ENCODE measurements around the gene ZNF747. TPM values are rescaled to one million over a fixed set of nuclear protein-coding genes. Genes with fewer than 3 reads are reported as not detected.

The ZNF747 gene
- total RNA-seq, 5 donors from 2014 or later (not counting 1 experiment from before 2014, with no cell fraction given), result 6.8 to 17.4 (median 14.2) TPM

GRCh38 chr16:30566531-30566930, 31.9 kb upstream of the ZNF747 start:
- H3K4me1 Mint-ChIP-seq, result peaks cover 36 to 43% (median 42%) of the 10 kb centered on the region in 3 donors
- H3K27ac Mint-ChIP-seq, result peak overlapping the region; percentile 93 to 99
- no peak overlapping the region for H3K27ac ChIP-seq (ENCODE audit: low read length)

GRCh38 chr16:30565984-30566383, 31.3 kb upstream of the ZNF747 start:
- WGBS (ENCODE audit: insufficient coverage), result 88% methylated on average over 8 of the region's 8 CpGs
- peak overlapping the region; percentile 93 to 99 for H3K27ac Mint-ChIP-seq
- POLR2A ChIA-PET, result interaction anchor here in 1 of 2 donors (0.7 kb wide), 1 partner anchor 136 kb away, joined by 3 read pairs; the partner anchor contains the start of gene DCTPP1

More at GRCh38 chr16:30566531-30566930, 31.9 kb upstream of the ZNF747 start:
- ATAC-seq (replicated peaks in 1 of 4) (no peak), DNase-seq (no peak)
- POLR2A ChIA-PET, result interaction anchor here (0.7 to 1.2 kb wide), 3 partner anchors 8 to 137 kb away, joined by 3 to 5 read pairs (median 3); partner anchors contain the start of genes DCTPP1 (in 1 of the 2) and ZNF764 (in 1 of the 2)
- no peaks in the 10 kb centered on the region for H3K36me3 ChIP-seq (ENCODE audit: control insufficient read depth in 2 of 2, extremely low read depth in 1 of 2, insufficient read depth in 1 of 2, low read length in 1 of 2)
- no peaks in the 10 kb centered on the region for H3K36me3 Mint-ChIP-seq
- WGBS (ENCODE audit: insufficient coverage), result no CpG with 5 or more reads among the region's 4 CpGs
- no peaks in the 10 kb centered on the region for H3K9me3 ChIP-seq
- H3K27me3 ChIP-seq (replicated peaks in 1 of 2; ENCODE audit: control insufficient read depth in 2 of 2, extremely low read depth in 1 of 2, insufficient read depth in 2 of 2, low read length in 1 of 2), result peaks cover 0 to under 1% of the 10 kb centered on the region in 2 experiments
- H3K27me3 Mint-ChIP-seq, result no peaks in the 10 kb centered on the region
- H3K9me3 Mint-ChIP-seq, result no peaks in the 10 kb centered on the region
- no peak overlapping the region for H3K4me3 Mint-ChIP-seq
- no peak overlapping the region for H3K4me3 ChIP-seq (ENCODE audit: control insufficient read depth in 1 of 2, extremely low read depth in 1 of 2, low read length in 1 of 2)
- peaks cover 22 to 47% of the 10 kb centered on the region in 2 experiments for H3K4me1 ChIP-seq (ENCODE audit: control insufficient read depth in 1 of 2, extremely low read depth in 1 of 2, insufficient read depth in 2 of 2, low read length in 2 of 2)
- CTCF ChIA-PET, result no interaction called here

GRCh38 chr16:30565526-30565925, 30.9 kb upstream of the ZNF747 start:
- H3K4me1 ChIP-seq (ENCODE audit: control insufficient read depth in 1 of 2, extremely low read depth in 1 of 2, insufficient read depth in 2 of 2, low read length in 2 of 2), result peaks cover 16 to 47% of the 10 kb centered on the region in 2 experiments
- Mint-ChIP-seq H3K4me1 (peaks cover 42 to 45% (median 44%) of the 10 kb centered on the region in 3 donors), H3K27ac (peak overlapping the region in 1 of 2 donors; percentile 52), H3K9me3 (no peaks in the 10 kb centered on the region), H3K27me3 (no peaks in the 10 kb centered on the region), H3K4me3 (no peak overlapping the region), H3K36me3 (no peaks in the 10 kb centered on the region)
- 44% methylated on average over 2 of the region's 7 CpGs for WGBS (ENCODE audit: insufficient coverage)
- no peak overlapping the region for H3K4me3 ChIP-seq (ENCODE audit: control insufficient read depth in 1 of 2, extremely low read depth in 1 of 2, low read length in 1 of 2)
- H3K27ac ChIP-seq (ENCODE audit: low read length), result no peak overlapping the region
- H3K36me3 ChIP-seq (ENCODE audit: control insufficient read depth in 2 of 2, extremely low read depth in 1 of 2, insufficient read depth in 1 of 2, low read length in 1 of 2), result no peaks in the 10 kb centered on the region
- peaks cover 0 to 6% of the 10 kb centered on the region in 2 experiments for H3K27me3 ChIP-seq (replicated peaks in 1 of 2; ENCODE audit: control insufficient read depth in 2 of 2, extremely low read depth in 1 of 2, insufficient read depth in 2 of 2, low read length in 1 of 2)
- ChIA-PET POLR2A (no interaction called here), CTCF (no interaction called here)
- ATAC-seq (replicated peaks in 1 of 4) (no peak), DNase-seq (no peak)
- H3K9me3 ChIP-seq, result no peaks in the 10 kb centered on the region

More at GRCh38 chr16:30565984-30566383, 31.3 kb upstream of the ZNF747 start:
- Mint-ChIP-seq H3K9me3 (no peaks in the 10 kb centered on the region), H3K4me1 (peaks cover 42 to 46% (median 45%) of the 10 kb centered on the region in 3 donors), H3K4me3 (no peak overlapping the region), H3K36me3 (no peaks in the 10 kb centered on the region), H3K27me3 (no peaks in the 10 kb centered on the region)
- no peak overlapping the region for H3K27ac ChIP-seq (ENCODE audit: low read length)
- DNase-seq, result no peak
- H3K4me1 ChIP-seq (ENCODE audit: control insufficient read depth in 1 of 2, extremely low read depth in 1 of 2, insufficient read depth in 2 of 2, low read length in 2 of 2), result peaks cover 20 to 49% of the 10 kb centered on the region in 2 experiments
- no peaks in the 10 kb centered on the region for H3K9me3 ChIP-seq
- ATAC-seq (replicated peaks in 1 of 4), result no peak
- H3K27me3 ChIP-seq (replicated peaks in 1 of 2; ENCODE audit: control insufficient read depth in 2 of 2, extremely low read depth in 1 of 2, insufficient read depth in 2 of 2, low read length in 1 of 2), result peaks cover 0 to 6% of the 10 kb centered on the region in 2 experiments
- H3K36me3 ChIP-seq (ENCODE audit: control insufficient read depth in 2 of 2, extremely low read depth in 1 of 2, insufficient read depth in 1 of 2, low read length in 1 of 2), result no peaks in the 10 kb centered on the region
- CTCF ChIA-PET, result no interaction called here
- no peak overlapping the region for H3K4me3 ChIP-seq (ENCODE audit: control insufficient read depth in 1 of 2, extremely low read depth in 1 of 2, low read length in 1 of 2)

GRCh38 chr16:30562021-30562420, 27.4 kb upstream of the ZNF747 start:
- peaks cover 0 to 33% of the 10 kb centered on the region in 2 experiments for H3K4me1 ChIP-seq (ENCODE audit: control insufficient read depth in 1 of 2, extremely low read depth in 1 of 2, insufficient read depth in 2 of 2, low read length in 2 of 2)
- peak overlapping the region in 1 of 2 donors; percentile 53 for H3K4me3 ChIP-seq (ENCODE audit: control insufficient read depth in 1 of 2, extremely low read depth in 1 of 2, low read length in 1 of 2)
- Mint-ChIP-seq H3K27ac (peak overlapping the region; percentile 89 to 94), H3K4me1 (peaks cover 26 to 33% (median 29%) of the 10 kb centered on the region in 3 donors), H3K4me3 (peak overlapping the region; percentile 76 to 82 (median 78)), H3K27me3 (no peaks in the 10 kb centered on the region), H3K36me3 (no peaks in the 10 kb centered on the region), H3K9me3 (no peaks in the 10 kb centered on the region)
- H3K9me3 ChIP-seq, result no peaks in the 10 kb centered on the region
- ChIA-PET POLR2A (interaction anchor here (0.6 to 1.0 kb wide), 3 partner anchors 27 to 779 kb away, joined by 3 read pairs; no protein-coding TSS in a partner anchor), CTCF (interaction anchor here in 1 of 2 donors (0.6 to 0.8 kb wide), 2 partner anchors 27 to 152 kb away, joined by 3 to 6 read pairs; no protein-coding TSS in a partner anchor)
- H3K27ac ChIP-seq (ENCODE audit: low read length), result peak overlapping the region; percentile 45
- DNase-seq, result no peak
- peaks cover 0 to 6% of the 10 kb centered on the region in 2 experiments for H3K27me3 ChIP-seq (replicated peaks in 1 of 2; ENCODE audit: control insufficient read depth in 2 of 2, extremely low read depth in 1 of 2, insufficient read depth in 2 of 2, low read length in 1 of 2)
- 97% methylated on average over 12 of the region's 14 CpGs for WGBS (ENCODE audit: insufficient coverage)
- no peak for ATAC-seq (replicated peaks in 1 of 4)
- H3K36me3 ChIP-seq (ENCODE audit: control insufficient read depth in 2 of 2, extremely low read depth in 1 of 2, insufficient read depth in 1 of 2, low read length in 1 of 2), result no peaks in the 10 kb centered on the region

GRCh38 chr16:30561089-30561816, 26.6 kb upstream of the ZNF747 start:
- POLR2A ChIA-PET, result interaction anchor here (0.6 to 1.0 kb wide), 4 partner anchors 26 to 778 kb away, joined by 3 to 8 read pairs (median 3); no protein-coding TSS in a partner anchor
- CTCF ChIA-PET, result interaction anchor here in 1 of 2 donors (0.6 to 0.8 kb wide), 2 partner anchors 26 to 152 kb away, joined by 3 to 6 read pairs; no protein-coding TSS in a partner anchor

GRCh38 chr16:30559690-30560089, 25.0 kb upstream of the ZNF747 start:
- ChIA-PET POLR2A (interaction anchor here in 1 of 2 donors (0.6 kb wide), 1 partner anchor 185 kb away, joined by 3 read pairs; no protein-coding TSS in a partner anchor), CTCF (no interaction called here)
- H3K27ac ChIP-seq (ENCODE audit: low read length), result no peak overlapping the region

More at GRCh38 chr16:30561089-30561816, 26.6 kb upstream of the ZNF747 start:
- Mint-ChIP-seq H3K27me3 (no peaks in the 10 kb centered on the region), H3K4me1 (peaks cover 21 to 31% (median 29%) of the 10 kb centered on the region in 3 donors), H3K36me3 (peaks cover under 1% of the 10 kb centered on the region), H3K27ac (peak overlapping the region; percentile 89 to 94), H3K9me3 (no peaks in the 10 kb centered on the region), H3K4me3 (peak overlapping the region; percentile 76 to 82 (median 78))
- Histone ChIP-seq H3K36me3 (ENCODE audit: control insufficient read depth in 2 of 2, extremely low read depth in 1 of 2, insufficient read depth in 1 of 2, low read length in 1 of 2) (peaks cover under 1 to 2% of the 10 kb centered on the region in 2 donors), H3K27ac (ENCODE audit: low read length) (peak overlapping the region; percentile 45), H3K4me3 (ENCODE audit: control insufficient read depth in 1 of 2, extremely low read depth in 1 of 2, low read length in 1 of 2) (peak overlapping the region; percentile 53 to 56), H3K4me1 (ENCODE audit: control insufficient read depth in 1 of 2, extremely low read depth in 1 of 2, insufficient read depth in 2 of 2, low read length in 2 of 2) (peaks cover 0 to 39% of the 10 kb centered on the region in 2 experiments), H3K27me3 (replicated peaks in 1 of 2; ENCODE audit: control insufficient read depth in 2 of 2, extremely low read depth in 1 of 2, insufficient read depth in 2 of 2, low read length in 1 of 2) (peaks cover 0 to 6% of the 10 kb centered on the region in 2 experiments), H3K9me3 (no peaks in the 10 kb centered on the region)
- ATAC-seq (replicated peaks in 1 of 4) (no peak), DNase-seq (peak in 3 of 35 experiments; percentile 21 to 33 (median 25))
- 37% methylated on average over 37 of the region's 46 CpGs for WGBS (ENCODE audit: insufficient coverage)

More at GRCh38 chr16:30559690-30560089, 25.0 kb upstream of the ZNF747 start:
- ATAC-seq (replicated peaks in 1 of 4) (no peak), DNase-seq (no peak)
- Mint-ChIP-seq H3K9me3 (no peaks in the 10 kb centered on the region), H3K4me3 (peak overlapping the region in 2 of 3 donors; percentile 58 to 88), H3K4me1 (peaks cover 24 to 37% (median 33%) of the 10 kb centered on the region in 3 donors), H3K27ac (peak overlapping the region; percentile 77 to 93), H3K36me3 (peaks cover 5% of the 10 kb centered on the region), H3K27me3 (no peaks in the 10 kb centered on the region)
- Histone ChIP-seq H3K36me3 (ENCODE audit: control insufficient read depth in 2 of 2, extremely low read depth in 1 of 2, insufficient read depth in 1 of 2, low read length in 1 of 2) (peaks cover 3 to 15% of the 10 kb centered on the region in 2 donors), H3K4me3 (ENCODE audit: control insufficient read depth in 1 of 2, extremely low read depth in 1 of 2, low read length in 1 of 2) (no peak overlapping the region), H3K9me3 (no peaks in the 10 kb centered on the region), H3K4me1 (ENCODE audit: control insufficient read depth in 1 of 2, extremely low read depth in 1 of 2, insufficient read depth in 2 of 2, low read length in 2 of 2) (peaks cover 2 to 53% of the 10 kb centered on the region in 2 experiments), H3K27me3 (replicated peaks in 1 of 2; ENCODE audit: control insufficient read depth in 2 of 2, extremely low read depth in 1 of 2, insufficient read depth in 2 of 2, low read length in 1 of 2) (peaks cover 0 to 6% of the 10 kb centered on the region in 2 experiments)
- WGBS (ENCODE audit: insufficient coverage), result 100% methylated on average over 2 of the region's 6 CpGs
